HG03139 (cell line): ENCODE data around the gene ZNF711.
"Not testable (repeated sequence)": the region's sequence is repeated elsewhere in the genome, so short reads cannot be mapped to it uniquely, and the experiment has no call there.

ENCODE experiments used
- ATAC-seq: cut with Tn5 transposase; IDR thresholded peaks from one replicate; pipeline ENCODE4 v1.9.1; 2021; ENCODE audit not compliant: unreplicated experiment

The ZNF711 gene

GRCh38 chrX:85243761-85244449 lies at the start of gene ZNF711, which contains the start of gene SATL1:
Gene ZNF711 (plus strand): TSS chrX:85243991. CDS start chrX:85247573, 3,582 bp downstream.
Gene SATL1 (minus strand): TSS chrX:85243779. CDS start chrX:85108968, 134,811 bp downstream.
- ATAC-seq: peak; percentile 39

- ATAC-seq: no peak
These were observed 47.5 kb upstream of the ZNF711 start for GRCh38 chrX:85196319-85196718.

- ATAC-seq: no peak
These were observed 40.3 kb upstream of the ZNF711 start for GRCh38 chrX:85203461-85203970.

GRCh38 chrX:85213792-85214530 lies 29.8 kb upstream of the ZNF711 start:
- ATAC-seq: no peak

GRCh38 chrX:85215946-85216345 lies 27.8 kb upstream of the ZNF711 start:
- no peak for ATAC-seq

- no peak for ATAC-seq
These were observed 22.4 kb upstream of the ZNF711 start for GRCh38 chrX:85221361-85221760.

- ATAC-seq: no peak
These were observed 20.4 kb upstream of the ZNF711 start for GRCh38 chrX:85223359-85223758.

- no peak for ATAC-seq
These were observed 636 bp upstream of the ZNF711 start for GRCh38 chrX:85243155-85243554.

GRCh38 chrX:85244450-85245211 lies 840 bp downstream of the ZNF711 start:
- peak; percentile 18 for ATAC-seq

GRCh38 chrX:85285286-85285685 lies 41.5 kb downstream of the ZNF711 start:
- ATAC-seq: not testable (repeated sequence)

GRCh38 chrX:85288992-85289723 lies 45.4 kb downstream of the ZNF711 start:
- ATAC-seq: no peak

- ATAC-seq: no peak
These were observed 59.8 kb downstream of the ZNF711 start for GRCh38 chrX:85303544-85303943.

- no peak for ATAC-seq
These were observed 65.9 kb downstream of the ZNF711 start for GRCh38 chrX:85309717-85310116.

GRCh38 chrX:85311348-85311747 lies 67.6 kb downstream of the ZNF711 start:
- ATAC-seq: not testable (repeated sequence)
